A673 (cell line): ENCODE results near the gene GLTP. TPM values are rescaled to one million over a fixed set of nuclear protein-coding genes. Genes with fewer than 3 reads are reported as not detected.

ENCODE experiments used
- BruUV-seq: library from RNA; stranded (reverse); fragments of 400-500 nt; replicated peaks from 2 replicates; lab custom pipeline; 2021; lab: Mats Ljungman, UMichigan
- CTCF ChIA-PET: fragments of 300-600 bp; sonication (Branson Sonifier 250); formaldehyde crosslinking; loops from one replicate; lab custom pipeline; 2022; ENCODE audit warnings: antibody characterized with exemption; lab: Charles Lee
- POLR2A ChIA-PET: fragments of 300-600 bp; sonication (Branson Sonifier 250); formaldehyde crosslinking; loops from one replicate; lab custom pipeline; 2022; ENCODE audit warnings: antibody characterized with exemption; ENCODE audit not compliant: low non-redundant PET; lab: Charles Lee
- DNase-seq: peaks from one replicate; pipeline ENCODE4 v3.0.0-alpha.2; 2015; ENCODE audit warnings: low spot score
- H3K27ac ChIP-seq: fragments of 200-600 bp; sonication (generic); 2 replicates; pipeline ENCODE4 v1.5.1; 2016; ENCODE audit warnings: mixed run types, low read depth, mild to moderate bottlenecking, mixed read lengths, antibody characterized with exemption, low read length; ENCODE audit not compliant: poor library complexity, severe bottlenecking
- H3K27me3 ChIP-seq: fragments of 200-600 bp; sonication (generic); replicated peaks from 2 replicates; pipeline ENCODE4 v1.6.1; 2017; ENCODE audit warnings: mixed run types, low read depth, mild to moderate bottlenecking, mixed read lengths, antibody characterized with exemption, low read length; ENCODE audit not compliant: insufficient read depth, poor library complexity
- H3K36me3 ChIP-seq: fragments of 200-600 bp; sonication (generic); 2 replicates; pipeline ENCODE4 v1.6.1; 2016; ENCODE audit warnings: mixed run types, mild to moderate bottlenecking, mixed read lengths, antibody characterized with exemption, low read length; ENCODE audit not compliant: insufficient read depth, poor library complexity, severe bottlenecking
- H3K4me1 ChIP-seq: fragments of 200-600 bp; sonication (generic); 2 replicates; pipeline ENCODE4 v1.6.1; 2017; ENCODE audit warnings: mixed run types, mild to moderate bottlenecking, mixed read lengths, antibody characterized with exemption, low read length; ENCODE audit not compliant: insufficient read depth, poor library complexity, severe bottlenecking
- H3K4me3 ChIP-seq: fragments of 200-600 bp; sonication (generic); 2 replicates; pipeline ENCODE4 v1.5.1; 2016; ENCODE audit warnings: low read depth, mixed run types, mild to moderate bottlenecking, mixed read lengths, low read length; ENCODE audit not compliant: poor library complexity, severe bottlenecking
- H3K9me3 ChIP-seq: fragments of 200-600 bp; sonication (generic); 2 replicates; pipeline ENCODE4 v1.6.1; 2016; ENCODE audit warnings: mixed run types, low read depth, mild to moderate bottlenecking, mixed read lengths, antibody characterized with exemption, low read length; ENCODE audit not compliant: poor library complexity, severe bottlenecking
- CTCF ChIP-seq: fragments of 300-800, 200-600 bp; sonication (generic); conservative IDR thresholded peaks from 2 replicates; pipeline ENCODE4 v1.5.1; 2017; ENCODE audit warnings: low read depth, mild to moderate bottlenecking, antibody characterized with exemption, low read length, moderate library complexity, mixed read lengths
- EZH2 ChIP-seq: fragments of 200-600 bp; sonication (generic); IDR thresholded peaks from 2 replicates; pipeline ENCODE4 v1.6.1; 2017; ENCODE audit warnings: borderline replicate concordance, low read depth, mild to moderate bottlenecking, mixed read lengths, antibody characterized with exemption, low read length; ENCODE audit not compliant: poor library complexity, severe bottlenecking
- intact Hi-C: fragments of 100-400 bp; cut with micrococcal nuclease; formaldehyde crosslinking; loops from one replicate; pipeline ENCODE4 v1.10.0; 2022; ENCODE audit not compliant: unreplicated experiment
- total RNA-seq: library from RNA; stranded (reverse); gene quantifications from 2 replicates; pipeline ENCODE4 v1.2.3, GENCODE V29; 2021

Gene GLTP
- total RNA-seq, 1 experiment from 2014 or later, result 20.2 TPM

GRCh38 chr12:109829667-109830066 lies 50.7 kb downstream of the GLTP start:
- CTCF ChIA-PET, result no interaction called here

GRCh38 chr12:109828754-109829511 lies 51.4 kb downstream of the GLTP start:
- H3K4me3 ChIP-seq, result no peak overlapping the region
- H3K36me3 ChIP-seq, result no peaks in the 10 kb centered on the region
- H3K9me3 ChIP-seq, result no peaks in the 10 kb centered on the region
- TF ChIP-seq CTCF (no peak), EZH2 (no peak)
- BruUV-seq, result no TSS peak
- H3K27ac ChIP-seq, result no peak overlapping the region
- no peaks in the 10 kb centered on the region for H3K27me3 ChIP-seq
- no peak for DNase-seq
- POLR2A ChIA-PET, result no interaction called here
- intact Hi-C loops, result no loop called here
- no peaks in the 10 kb centered on the region for H3K4me1 ChIP-seq
- CTCF ChIA-PET, result no interaction called here

More at GRCh38 chr12:109829667-109830066, 50.7 kb downstream of the GLTP start:
- POLR2A ChIA-PET, result no interaction called here
- no TSS peak for BruUV-seq
- no peaks in the 10 kb centered on the region for H3K9me3 ChIP-seq
- H3K27me3 ChIP-seq, result no peaks in the 10 kb centered on the region
- no peak for TF ChIP-seq EZH2
- TF ChIP-seq CTCF, result no peak
- no peak overlapping the region for H3K27ac ChIP-seq
- intact Hi-C loops, result no loop called here
- DNase-seq, result no peak
- H3K36me3 ChIP-seq, result no peaks in the 10 kb centered on the region
- H3K4me3 ChIP-seq, result no peak overlapping the region
- no peaks in the 10 kb centered on the region for H3K4me1 ChIP-seq

GRCh38 chr12:109827566-109828550 lies 52.5 kb downstream of the GLTP start:
- Histone ChIP-seq H3K36me3 (no peaks in the 10 kb centered on the region), H3K9me3 (no peaks in the 10 kb centered on the region), H3K27ac (no peak overlapping the region), H3K4me3 (no peak overlapping the region), H3K27me3 (no peaks in the 10 kb centered on the region), H3K4me1 (no peaks in the 10 kb centered on the region)
- intact Hi-C loops, result no loop called here
- no TSS peak for BruUV-seq
- ChIA-PET POLR2A (no interaction called here), CTCF (no interaction called here)
- no peak for TF ChIP-seq EZH2
- no peak for TF ChIP-seq CTCF
- DNase-seq, result no peak
